HepG2 (cell line): ENCODE results near the gene ATP5MK.

Source experiments
- CTCF ChIP-seq: sonication (generic); formaldehyde crosslinking; IDR thresholded peaks from 2 replicates; pipeline ENCODE4 v1.5.0; 2020; ENCODE audit warnings: mild to moderate bottlenecking, missing genetic modification reagents, moderate library complexity
- EEA1 ChIP-seq: sonication (generic); formaldehyde crosslinking; IDR thresholded peaks from 2 replicates; pipeline ENCODE4 v1.5.1; 2020; ENCODE audit warnings: mild to moderate bottlenecking, missing genetic modification reagents, borderline replicate concordance
- EP300 ChIP-seq, 3 experiments: sonication (generic) in 1 of 3; formaldehyde crosslinking in 1 of 3; IDR thresholded peaks; 2 replicates each; pipeline versions ENCODE4 v1.5.1 to v1.6.1; 2011 to 2020; ENCODE audit warnings: low read depth in 2 of 3, low read length in 2 of 3, borderline replicate concordance in 1 of 3, improper control_type of control experiment in 1 of 3, mild to moderate bottlenecking in 1 of 3, missing genetic modification reagents in 1 of 3, moderate library complexity in 1 of 3
- FOXK2 ChIP-seq: fragments of 450-650 bp; IDR thresholded peaks from 2 replicates; pipeline ENCODE4 v1.6.1; 2016
- HDAC1 ChIP-seq: sonication (generic); formaldehyde crosslinking; IDR thresholded peaks from 2 replicates; pipeline ENCODE4 v1.5.1; 2020; ENCODE audit warnings: mild to moderate bottlenecking, missing genetic modification reagents
- IKZF1 ChIP-seq: fragments of 450-650 bp; IDR thresholded peaks from 2 replicates; pipeline ENCODE4 v1.7.1; 2016
- MAFG ChIP-seq: sonication (generic); formaldehyde crosslinking; IDR thresholded peaks from 2 replicates; pipeline ENCODE4 v1.5.1; 2020; ENCODE audit warnings: mild to moderate bottlenecking, missing genetic modification reagents
- PBX2 ChIP-seq: IDR thresholded peaks from 2 replicates; pipeline ENCODE4 v1.6.1; 2016; ENCODE audit warnings: control low read depth
- THAP8 ChIP-seq: sonication (generic); formaldehyde crosslinking; IDR thresholded peaks from 2 replicates; pipeline ENCODE4 v1.5.1; 2020; ENCODE audit warnings: missing genetic modification reagents, mild to moderate bottlenecking, borderline replicate concordance
- ZNF772 ChIP-seq: sonication (generic); formaldehyde crosslinking; IDR thresholded peaks from 2 replicates; pipeline ENCODE4 v1.5.0; 2020; ENCODE audit warnings: mild to moderate bottlenecking, missing genetic modification reagents

- TF ChIP-seq CTCF (CRISPR knock-in tag) (no peak), EEA1 (no peak), IKZF1 (no peak), ZNF772 (CRISPR knock-in tag) (no peak), MAFG (CRISPR knock-in tag) (no peak), THAP8 (CRISPR knock-in tag) (no peak), FOXK2 (no peak), PBX2 (no peak), EP300 (IDR thresholded peaks at IDR 0.05; ENCODE audit: low read depth in 2 of 2, low read length in 2 of 2) (no peak), EP300 (CRISPR knock-in tag; IDR thresholded peaks at IDR 0.05; ENCODE audit: borderline replicate concordance) (no peak), HDAC1 (CRISPR knock-in tag) (no peak)
Measured at GRCh38 chr10:103444478-103444877, 48.2 kb upstream of the ATP5MK start.
